ENCODE data around the gene ZNF358. TPM values are rescaled to one million over a fixed set of nuclear protein-coding genes. Genes with fewer than 3 reads are reported as not detected.

Gene ZNF358
- total and polyA plus RNA-seq, 2 of the 13 experiments (the other 11 are each of a cell fraction or from before 2014, with no cell fraction given) = 9.1 to 37.0 TPM

- TF ChIP-seq MXD3 (CRISPR knock-in tag; IDR thresholded peaks at IDR 0.05) = no peak
- TF ChIP-seq ZBTB4 (CRISPR knock-in tag; IDR thresholded peaks at IDR 0.05; ENCODE audit: borderline replicate concordance) = no peak
- TF ChIP-seq HIC2 (CRISPR knock-in tag; IDR thresholded peaks at IDR 0.05; ENCODE audit: low read depth) = no peak
- TF ChIP-seq PCBP1 (IDR thresholded peaks at IDR 0.05; ENCODE audit: borderline replicate concordance, low read depth, low read length) = no peak
- TF ChIP-seq ZNF367 (CRISPR knock-in tag; IDR thresholded peaks at IDR 0.05; ENCODE audit: borderline replicate concordance) = no peak
- no peak for TF ChIP-seq YEATS2 (CRISPR knock-in tag; IDR thresholded peaks at IDR 0.05; ENCODE audit: borderline replicate concordance)
- TF ChIP-seq JUN (CRISPR knock-in tag; IDR thresholded peaks at IDR 0.05) = no peak
- no peak for TF ChIP-seq ZNF234 (CRISPR knock-in tag; conservative IDR thresholded peaks at IDR 0.05)
- no peak for TF ChIP-seq DRAP1 (CRISPR knock-in tag; IDR thresholded peaks at IDR 0.05)
- TF ChIP-seq ZNF326 (CRISPR knock-in tag; IDR thresholded peaks at IDR 0.05; ENCODE audit: borderline replicate concordance) = no peak
- no peak for TF ChIP-seq KAT8 (CRISPR knock-in tag; IDR thresholded peaks at IDR 0.05)
- TF ChIP-seq HOXA5 (CRISPR knock-in tag; IDR thresholded peaks at IDR 0.05) = no peak
- no peak for TF ChIP-seq ZNF18 (CRISPR knock-in tag; IDR thresholded peaks at IDR 0.05; ENCODE audit: insufficient replicate concordance)
- no peak for TF ChIP-seq ETV6 (CRISPR knock-in tag; conservative IDR thresholded peaks at IDR 0.05)
- 0 out of 2 replicates have a peak, but pooled peaks have one; percentile 27 for TF ChIP-seq FOXO4 (CRISPR knock-in tag; conservative IDR thresholded peaks at IDR 0.05)
- TF ChIP-seq ZNF883 (CRISPR knock-in tag; IDR thresholded peaks at IDR 0.05; ENCODE audit: not compliant biosample characterization) = no peak
These were observed 27.1 kb upstream of the ZNF358 start, which contains the start of gene PEX11G (continued) for GRCh38 chr19:7488736-7489353.

All from HepG2 (cell line).